PFSK-1 (cell line): Measurements from ENCODE around the gene SDF2L1.

ENCODE experiments used
- FOXP2 ChIP-seq: optimal IDR thresholded peaks from 2 replicates; pipeline ENCODE3; 2011; ENCODE audit warnings: borderline replicate concordance, control low read depth, inconsistent platforms; ENCODE audit not compliant: insufficient read depth; ENCODE audit errors: extremely low read length, extremely low read depth
- POLR2AphosphoS5 ChIP-seq: IDR thresholded peaks from 2 replicates; pipeline ENCODE4 v1.6.1; 2012; ENCODE audit warnings: low read depth, mild to moderate bottlenecking, control low read depth, low read length, moderate library complexity
- REST ChIP-seq, 2 experiments: IDR thresholded peaks; 2 replicates each; pipeline versions ENCODE4 v1.6.1 to v1.8.0; 2011 to 2012; ENCODE audit warnings: low read depth in 2 of 2, low read length in 2 of 2, control low read depth in 1 of 2, inconsistent platforms in 1 of 2, mild to moderate bottlenecking in 1 of 2, moderate library complexity in 1 of 2; ENCODE audit not compliant: insufficient read depth in 1 of 2
- SIN3A ChIP-seq: IDR thresholded peaks from 2 replicates; pipeline ENCODE4 v1.6.1; 2012; ENCODE audit warnings: mild to moderate bottlenecking, low read length, moderate library complexity, borderline replicate concordance; ENCODE audit not compliant: insufficient read depth
- TAF1 ChIP-seq: IDR thresholded peaks from 2 replicates; pipeline ENCODE4 v1.6.1; 2012; ENCODE audit warnings: low read length, control low read depth, borderline replicate concordance; ENCODE audit not compliant: insufficient read depth

GRCh38 chr22:21672107-21672629 is 30.1 kb downstream of the SDF2L1 start:
- TF ChIP-seq TAF1 (no peak), SIN3A (no peak), POLR2AphosphoS5 (no peak), REST (IDR thresholded peaks at IDR 0.05; ENCODE audit: insufficient read depth in 1 of 2, low read depth in 2 of 2, low read length in 2 of 2) (no peak), FOXP2 (no peak)
